NCI-H1930 (cell line): Measurements from ENCODE around the gene YES1.
"Not testable (repeated sequence)": the region's sequence is repeated elsewhere in the genome, so short reads cannot be mapped to it uniquely, and the experiment has no call there.

Experiments used
- DNase-seq, 2 experiments: peaks; one replicate each; lab custom pipeline; 2025; lab: John Stamatoyannopoulos, UW

Gene YES1

GRCh38 chr18:683531-683930 is 128.5 kb downstream of the YES1 start:
- DNase-seq, result no peak

- no peak for DNase-seq
Observed at GRCh38 chr18:682833-683232, 129.2 kb downstream of the YES1 start.

GRCh38 chr18:682416-682815 is 129.6 kb downstream of the YES1 start:
- not testable (repeated sequence) for DNase-seq

- DNase-seq, result no peak
Observed at GRCh38 chr18:681985-682384, 130.1 kb downstream of the YES1 start.

- DNase-seq, result no peak
Observed at GRCh38 chr18:680392-680791, 131.7 kb downstream of the YES1 start.

- no peak for DNase-seq
Observed at GRCh38 chr18:679516-679915, 132.5 kb downstream of the YES1 start.

GRCh38 chr18:678482-679182 is 133.4 kb downstream of the YES1 start:
- DNase-seq, result no peak

- DNase-seq, result no peak
Observed at GRCh38 chr18:677951-678381, 134.1 kb downstream of the YES1 start.

- no peak for DNase-seq
Observed at GRCh38 chr18:677145-677544, 134.9 kb downstream of the YES1 start.

- DNase-seq, result no peak
Observed at GRCh38 chr18:676736-677135, 135.3 kb downstream of the YES1 start.

GRCh38 chr18:676069-676468 is 136.0 kb downstream of the YES1 start:
- DNase-seq, result no peak

- no peak for DNase-seq
Observed at GRCh38 chr18:675307-675706, 136.7 kb downstream of the YES1 start.

- DNase-seq, result no peak
Observed at GRCh38 chr18:673769-674168, 138.3 kb downstream of the YES1 start.

- no peak for DNase-seq
Observed at GRCh38 chr18:673317-673716, 138.7 kb downstream of the YES1 start.
